ENCODE measurements around the gene KIF1B. TPM values are rescaled to one million over a fixed set of nuclear protein-coding genes. Genes with fewer than 3 reads are reported as not detected.

Gene KIF1B
- total RNA-seq, 1 experiment from 2014 or later, result 70.1 TPM

DNA sequence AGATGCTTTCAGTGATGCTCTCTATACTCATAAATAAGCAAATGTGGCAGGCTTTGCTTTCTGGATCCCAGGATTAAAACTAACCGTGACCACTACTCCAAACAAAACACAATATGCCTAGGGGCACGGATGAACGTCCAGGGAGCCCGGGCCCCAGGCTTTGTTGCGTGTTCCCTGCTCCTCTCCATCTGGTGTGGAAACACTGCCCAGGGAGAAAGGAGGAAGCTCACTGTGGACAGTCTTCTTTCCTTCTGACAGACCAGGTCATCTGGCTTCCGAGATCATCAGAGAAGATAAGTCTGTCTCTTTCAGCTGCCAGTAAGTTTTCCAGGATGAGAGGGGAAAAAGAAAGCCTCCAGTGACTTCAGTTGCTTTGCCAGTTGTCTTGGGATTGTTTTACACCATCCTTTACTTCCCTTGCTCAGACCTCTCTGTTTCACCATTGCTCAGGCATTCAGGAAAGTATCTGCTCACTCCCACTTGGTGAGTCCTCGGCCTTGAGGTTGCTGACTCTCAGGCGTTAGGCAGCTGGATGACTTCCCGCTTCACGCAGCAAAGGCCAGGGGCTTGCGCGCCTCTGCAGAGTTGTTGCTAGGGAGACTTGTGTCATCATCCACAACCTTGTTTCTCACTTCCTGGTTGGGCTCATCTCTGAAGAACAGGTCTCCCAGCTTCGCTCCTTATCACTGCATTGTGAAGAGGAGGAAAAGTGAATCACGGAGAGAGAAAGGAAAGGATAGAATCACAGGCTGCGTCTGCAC, 167.9 kb downstream of the KIF1B start:
- Mint-ChIP-seq H3K27ac (no peak overlapping the region), H3K4me1 (no peaks in the 10 kb centered on the region), H3K4me3 (no peak overlapping the region), H3K36me3 (peaks cover 55% of the 10 kb centered on the region), H3K9me3 (no peaks in the 10 kb centered on the region), H3K27me3 (ENCODE audit: low read depth) (no peaks in the 10 kb centered on the region)
- CTCF ChIA-PET, result interaction anchor here (0.9 to 2.1 kb wide), 8 partner anchors 7 to 116 kb away, joined by 3 to 11 read pairs (median 6); partner anchors contain the start of genes CENPS and PGD
- DNase-seq (ENCODE audit: low spot score), result no peak
- POLR2A ChIA-PET, result no interaction called here
- ATAC-seq, result no peak
- TF ChIP-seq, protein P1, sequence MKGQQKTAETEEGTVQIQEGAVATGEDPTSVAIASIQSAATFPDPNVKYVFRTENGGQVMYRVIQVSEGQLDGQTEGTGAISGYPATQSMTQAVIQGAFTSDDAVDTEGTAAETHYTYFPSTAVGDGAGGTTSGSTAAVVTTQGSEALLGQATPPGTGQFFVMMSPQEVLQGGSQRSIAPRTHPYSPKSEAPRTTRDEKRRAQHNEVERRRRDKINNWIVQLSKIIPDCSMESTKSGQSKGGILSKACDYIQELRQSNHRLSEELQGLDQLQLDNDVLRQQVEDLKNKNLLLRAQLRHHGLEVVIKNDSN (CRISPR knock-in tag; IDR thresholded peaks at IDR 0.05), result no peak
- TF ChIP-seq, protein P2, sequence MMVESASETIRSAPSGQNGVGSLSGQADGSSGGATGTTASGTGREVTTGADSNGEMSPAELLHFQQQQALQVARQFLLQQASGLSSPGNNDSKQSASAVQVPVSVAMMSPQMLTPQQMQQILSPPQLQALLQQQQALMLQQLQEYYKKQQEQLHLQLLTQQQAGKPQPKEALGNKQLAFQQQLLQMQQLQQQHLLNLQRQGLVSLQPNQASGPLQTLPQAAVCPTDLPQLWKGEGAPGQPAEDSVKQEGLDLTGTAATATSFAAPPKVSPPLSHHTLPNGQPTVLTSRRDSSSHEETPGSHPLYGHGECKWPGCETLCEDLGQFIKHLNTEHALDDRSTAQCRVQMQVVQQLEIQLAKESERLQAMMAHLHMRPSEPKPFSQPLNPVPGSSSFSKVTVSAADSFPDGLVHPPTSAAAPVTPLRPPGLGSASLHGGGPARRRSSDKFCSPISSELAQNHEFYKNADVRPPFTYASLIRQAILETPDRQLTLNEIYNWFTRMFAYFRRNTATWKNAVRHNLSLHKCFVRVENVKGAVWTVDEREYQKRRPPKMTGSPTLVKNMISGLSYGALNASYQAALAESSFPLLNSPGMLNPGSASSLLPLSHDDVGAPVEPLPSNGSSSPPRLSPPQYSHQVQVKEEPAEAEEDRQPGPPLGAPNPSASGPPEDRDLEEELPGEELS (CRISPR knock-in tag; IDR thresholded peaks at IDR 0.05), result no peak
- TF ChIP-seq, protein P3, sequence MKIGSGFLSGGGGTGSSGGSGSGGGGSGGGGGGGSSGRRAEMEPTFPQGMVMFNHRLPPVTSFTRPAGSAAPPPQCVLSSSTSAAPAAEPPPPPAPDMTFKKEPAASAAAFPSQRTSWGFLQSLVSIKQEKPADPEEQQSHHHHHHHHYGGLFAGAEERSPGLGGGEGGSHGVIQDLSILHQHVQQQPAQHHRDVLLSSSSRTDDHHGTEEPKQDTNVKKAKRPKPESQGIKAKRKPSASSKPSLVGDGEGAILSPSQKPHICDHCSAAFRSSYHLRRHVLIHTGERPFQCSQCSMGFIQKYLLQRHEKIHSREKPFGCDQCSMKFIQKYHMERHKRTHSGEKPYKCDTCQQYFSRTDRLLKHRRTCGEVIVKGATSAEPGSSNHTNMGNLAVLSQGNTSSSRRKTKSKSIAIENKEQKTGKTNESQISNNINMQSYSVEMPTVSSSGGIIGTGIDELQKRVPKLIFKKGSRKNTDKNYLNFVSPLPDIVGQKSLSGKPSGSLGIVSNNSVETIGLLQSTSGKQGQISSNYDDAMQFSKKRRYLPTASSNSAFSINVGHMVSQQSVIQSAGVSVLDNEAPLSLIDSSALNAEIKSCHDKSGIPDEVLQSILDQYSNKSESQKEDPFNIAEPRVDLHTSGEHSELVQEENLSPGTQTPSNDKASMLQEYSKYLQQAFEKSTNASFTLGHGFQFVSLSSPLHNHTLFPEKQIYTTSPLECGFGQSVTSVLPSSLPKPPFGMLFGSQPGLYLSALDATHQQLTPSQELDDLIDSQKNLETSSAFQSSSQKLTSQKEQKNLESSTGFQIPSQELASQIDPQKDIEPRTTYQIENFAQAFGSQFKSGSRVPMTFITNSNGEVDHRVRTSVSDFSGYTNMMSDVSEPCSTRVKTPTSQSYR (CRISPR knock-in tag; IDR thresholded peaks at IDR 0.05), result no peak
- no peak for TF ChIP-seq GRHL2 (CRISPR knock-in tag; IDR thresholded peaks at IDR 0.05; ENCODE audit: insufficient replicate concordance, severe bottlenecking)
- TF ChIP-seq KAT7 (CRISPR knock-in tag; IDR thresholded peaks at IDR 0.05; ENCODE audit: borderline replicate concordance), result no peak
- TF ChIP-seq ZNF396 (CRISPR knock-in tag; IDR thresholded peaks at IDR 0.05; ENCODE audit: borderline replicate concordance), result no peak
- TF ChIP-seq ZNF671 (CRISPR knock-in tag; IDR thresholded peaks at IDR 0.05), result no peak
- TF ChIP-seq EMX1 (CRISPR knock-in tag; IDR thresholded peaks at IDR 0.05), result no peak
- TF ChIP-seq, protein P4, sequence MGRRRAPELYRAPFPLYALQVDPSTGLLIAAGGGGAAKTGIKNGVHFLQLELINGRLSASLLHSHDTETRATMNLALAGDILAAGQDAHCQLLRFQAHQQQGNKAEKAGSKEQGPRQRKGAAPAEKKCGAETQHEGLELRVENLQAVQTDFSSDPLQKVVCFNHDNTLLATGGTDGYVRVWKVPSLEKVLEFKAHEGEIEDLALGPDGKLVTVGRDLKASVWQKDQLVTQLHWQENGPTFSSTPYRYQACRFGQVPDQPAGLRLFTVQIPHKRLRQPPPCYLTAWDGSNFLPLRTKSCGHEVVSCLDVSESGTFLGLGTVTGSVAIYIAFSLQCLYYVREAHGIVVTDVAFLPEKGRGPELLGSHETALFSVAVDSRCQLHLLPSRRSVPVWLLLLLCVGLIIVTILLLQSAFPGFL (CRISPR knock-in tag; IDR thresholded peaks at IDR 0.05; ENCODE audit: borderline replicate concordance), result no peak
- TF ChIP-seq FOXK1 (CRISPR knock-in tag; IDR thresholded peaks at IDR 0.05), result no peak
- TF ChIP-seq, protein P5, sequence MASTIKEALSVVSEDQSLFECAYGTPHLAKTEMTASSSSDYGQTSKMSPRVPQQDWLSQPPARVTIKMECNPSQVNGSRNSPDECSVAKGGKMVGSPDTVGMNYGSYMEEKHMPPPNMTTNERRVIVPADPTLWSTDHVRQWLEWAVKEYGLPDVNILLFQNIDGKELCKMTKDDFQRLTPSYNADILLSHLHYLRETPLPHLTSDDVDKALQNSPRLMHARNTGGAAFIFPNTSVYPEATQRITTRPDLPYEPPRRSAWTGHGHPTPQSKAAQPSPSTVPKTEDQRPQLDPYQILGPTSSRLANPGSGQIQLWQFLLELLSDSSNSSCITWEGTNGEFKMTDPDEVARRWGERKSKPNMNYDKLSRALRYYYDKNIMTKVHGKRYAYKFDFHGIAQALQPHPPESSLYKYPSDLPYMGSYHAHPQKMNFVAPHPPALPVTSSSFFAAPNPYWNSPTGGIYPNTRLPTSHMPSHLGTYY (CRISPR knock-in tag; IDR thresholded peaks at IDR 0.05), result no peak
- TF ChIP-seq GTF2I (CRISPR knock-in tag; conservative IDR thresholded peaks at IDR 0.05), result no peak
- TF ChIP-seq ZNF219 (CRISPR knock-in tag; IDR thresholded peaks at IDR 0.05; ENCODE audit: borderline replicate concordance), result no peak
- TF ChIP-seq CBFB (CRISPR knock-in tag; IDR thresholded peaks at IDR 0.05; ENCODE audit: low read depth), result no peak

DNA sequence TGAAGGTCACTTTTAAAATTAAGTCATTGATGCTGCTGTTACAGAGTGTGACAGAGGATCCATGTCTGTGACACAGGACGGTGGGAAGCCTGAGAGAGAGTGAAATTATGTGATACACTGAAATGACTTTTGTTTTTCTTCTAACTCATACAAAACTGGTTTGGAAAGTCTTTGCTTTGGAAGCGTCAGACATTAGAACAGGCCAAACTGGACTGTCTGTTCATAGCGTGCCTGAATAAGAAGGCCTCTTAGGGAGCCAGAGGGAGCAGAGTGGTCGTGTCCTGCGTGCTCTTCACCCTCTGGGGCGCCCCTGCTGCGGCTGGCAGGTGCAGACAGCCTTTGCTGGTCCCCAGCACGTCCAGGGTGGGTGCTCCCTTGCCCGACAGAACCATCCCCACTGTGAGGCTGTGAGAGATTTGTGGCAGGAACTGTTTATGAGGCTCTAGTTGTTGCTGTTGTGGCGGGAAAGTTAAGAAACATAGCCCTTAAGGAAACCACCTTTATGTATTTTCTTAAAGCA, 168.8 kb downstream of the KIF1B start:
- no peaks in the 10 kb centered on the region for H3K4me1 Mint-ChIP-seq
- ATAC-seq (no peak), DNase-seq (ENCODE audit: low spot score) (no peak)
- H3K4me3 Mint-ChIP-seq, result no peak overlapping the region
- peaks cover 53% of the 10 kb centered on the region for H3K36me3 Mint-ChIP-seq
- no peaks in the 10 kb centered on the region for H3K27me3 Mint-ChIP-seq (ENCODE audit: low read depth)
- H3K9me3 Mint-ChIP-seq, result no peaks in the 10 kb centered on the region
- ChIA-PET CTCF (interaction anchor here (0.8 kb wide), 1 partner anchor 169 kb away, joined by 3 read pairs; the partner anchor contains the start of gene KIF1B), POLR2A (no interaction called here)
- peak overlapping the region; percentile 43; the same call in 1 of the 2 replicates for H3K27ac Mint-ChIP-seq
- TF ChIP-seq SMAD3 (CRISPR knock-in tag; IDR thresholded peaks at IDR 0.05; ENCODE audit: borderline replicate concordance) (no peak), TP53 (CRISPR knock-in tag; IDR thresholded peaks at IDR 0.05) (no peak), GTF2I (CRISPR knock-in tag; conservative IDR thresholded peaks at IDR 0.05) (no peak)
- TF ChIP-seq, protein P3 (CRISPR knock-in tag; IDR thresholded peaks at IDR 0.05), result no peak
- TF ChIP-seq, protein P6, sequence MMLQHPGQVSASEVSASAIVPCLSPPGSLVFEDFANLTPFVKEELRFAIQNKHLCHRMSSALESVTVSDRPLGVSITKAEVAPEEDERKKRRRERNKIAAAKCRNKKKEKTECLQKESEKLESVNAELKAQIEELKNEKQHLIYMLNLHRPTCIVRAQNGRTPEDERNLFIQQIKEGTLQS (CRISPR knock-in tag; conservative IDR thresholded peaks at IDR 0.05), result no peak
- TF ChIP-seq, protein P7, sequence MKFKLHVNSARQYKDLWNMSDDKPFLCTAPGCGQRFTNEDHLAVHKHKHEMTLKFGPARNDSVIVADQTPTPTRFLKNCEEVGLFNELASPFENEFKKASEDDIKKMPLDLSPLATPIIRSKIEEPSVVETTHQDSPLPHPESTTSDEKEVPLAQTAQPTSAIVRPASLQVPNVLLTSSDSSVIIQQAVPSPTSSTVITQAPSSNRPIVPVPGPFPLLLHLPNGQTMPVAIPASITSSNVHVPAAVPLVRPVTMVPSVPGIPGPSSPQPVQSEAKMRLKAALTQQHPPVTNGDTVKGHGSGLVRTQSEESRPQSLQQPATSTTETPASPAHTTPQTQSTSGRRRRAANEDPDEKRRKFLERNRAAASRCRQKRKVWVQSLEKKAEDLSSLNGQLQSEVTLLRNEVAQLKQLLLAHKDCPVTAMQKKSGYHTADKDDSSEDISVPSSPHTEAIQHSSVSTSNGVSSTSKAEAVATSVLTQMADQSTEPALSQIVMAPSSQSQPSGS (CRISPR knock-in tag; IDR thresholded peaks at IDR 0.05; ENCODE audit: borderline replicate concordance, low read depth), result no peak
- TF ChIP-seq, protein P8, sequence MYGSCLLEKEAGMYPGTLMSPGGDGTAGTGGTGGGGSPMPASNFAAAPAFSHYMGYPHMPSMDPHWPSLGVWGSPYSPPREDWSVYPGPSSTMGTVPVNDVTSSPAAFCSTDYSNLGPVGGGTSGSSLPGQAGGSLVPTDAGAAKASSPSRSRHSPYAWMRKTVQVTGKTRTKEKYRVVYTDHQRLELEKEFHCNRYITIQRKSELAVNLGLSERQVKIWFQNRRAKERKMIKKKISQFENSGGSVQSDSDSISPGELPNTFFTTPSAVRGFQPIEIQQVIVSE (CRISPR knock-in tag; IDR thresholded peaks at IDR 0.05; ENCODE audit: borderline replicate concordance), result no peak
